HEK293 (cell line): ENCODE data around the gene MAEA.

Experiments
- CTCF ChIA-PET: fragments of 350-600 bp; formaldehyde crosslinking; extraction: SDS; loops from one replicate; lab custom pipeline; 2021; ENCODE audit warnings: antibody characterized with exemption; lab: Yijun Ruan, JAX
- POLR2A ChIA-PET: fragments of 300-600 bp; formaldehyde crosslinking; extraction: SDS; loops from one replicate; lab custom pipeline; 2020; ENCODE audit warnings: antibody characterized with exemption, inconsistent platforms; lab: Yijun Ruan, JAX
- H3K27ac ChIP-seq: fragments of 200-500 bp; sonication (Bioruptor generic); 2 replicates; pipeline ENCODE4 v1.5.1; 2014; ENCODE audit warnings: low read depth, low read length, control low read depth, inconsistent platforms; ENCODE audit errors: extremely low read depth
- H3K36me3 ChIP-seq, 2 experiments: fragments of 200-500 bp in 1 of 2; sonication (Bioruptor generic) in 1 of 2; 1 replicate in 1 of 2; 2 replicates in 1 of 2; pipeline ENCODE4 v1.5.1; 2014 to 2017; ENCODE audit warnings: inconsistent platforms in 2 of 2, low read length in 2 of 2; ENCODE audit not compliant: control insufficient read depth in 2 of 2, insufficient read depth in 1 of 2
- H3K4me1 ChIP-seq: fragments of 200-500 bp; sonication (Bioruptor generic); 2 replicates; pipeline ENCODE4 v1.5.1; 2014; ENCODE audit warnings: mild to moderate bottlenecking, low read length, inconsistent platforms; ENCODE audit not compliant: control insufficient read depth, insufficient read depth
- H3K4me3 ChIP-seq: 2 replicates; pipeline ENCODE4 v1.5.1; 2011; ENCODE audit warnings: low read depth, mild to moderate bottlenecking, control low read depth, low read length, moderate library complexity
- H3K9me3 ChIP-seq: fragments of 200-500 bp; sonication (Bioruptor generic); 2 replicates; pipeline ENCODE4 v1.5.1; 2014; ENCODE audit warnings: low read depth, low read length, inconsistent platforms; ENCODE audit not compliant: control insufficient read depth, insufficient read depth
- EGR2 ChIP-seq: fragments of 450-650 bp; formaldehyde crosslinking; IDR thresholded peaks from 2 replicates; pipeline ENCODE4 v1.5.1; 2016; ENCODE audit warnings: low read depth, missing biosample characterization, missing genetic modification characterization
- KLF8 ChIP-seq: fragments of 450-650 bp; formaldehyde crosslinking; IDR thresholded peaks from 2 replicates; pipeline ENCODE4 v1.5.1; 2016; ENCODE audit warnings: missing biosample characterization, missing genetic modification characterization
- YY1 ChIP-seq: fragments of 450-650 bp; formaldehyde crosslinking; IDR thresholded peaks from 2 replicates; pipeline ENCODE4 v1.5.1; 2018; ENCODE audit warnings: missing biosample characterization, missing genetic modification characterization
- ZBTB8A ChIP-seq: fragments of 450-650 bp; formaldehyde crosslinking; IDR thresholded peaks from 2 replicates; pipeline ENCODE4 v1.5.1; 2016; ENCODE audit warnings: missing biosample characterization, missing genetic modification characterization
- ZNF302 ChIP-seq: fragments of 450-650 bp; formaldehyde crosslinking; IDR thresholded peaks from 2 replicates; pipeline ENCODE4 v1.5.1; 2016; ENCODE audit warnings: missing biosample characterization, missing genetic modification characterization, low read depth
- ZNF335 ChIP-seq: fragments of 450-650 bp; formaldehyde crosslinking; conservative IDR thresholded peaks from 2 replicates; pipeline ENCODE4 v1.5.1; 2016; ENCODE audit warnings: missing biosample characterization, missing genetic modification characterization
- ZNF629 ChIP-seq: fragments of 450-650 bp; formaldehyde crosslinking; IDR thresholded peaks from 2 replicates; pipeline ENCODE4 v1.5.1; 2017; ENCODE audit warnings: missing biosample characterization, missing genetic modification characterization
- ZNF843 ChIP-seq: fragments of 450-650 bp; formaldehyde crosslinking; IDR thresholded peaks from 2 replicates; pipeline ENCODE4 v1.5.1; 2016; ENCODE audit warnings: missing biosample characterization, missing genetic modification characterization
- TF ChIP-seq, protein P1 (sequence below): fragments of 450-650 bp; formaldehyde crosslinking; IDR thresholded peaks from 2 replicates; pipeline ENCODE4 v1.5.1; 2017; ENCODE audit warnings: missing biosample characterization, missing genetic modification characterization
- TF ChIP-seq, protein P2 (sequence below): fragments of 450-650 bp; formaldehyde crosslinking; optimal IDR thresholded peaks from 2 replicates; pipeline ENCODE3; 2016; ENCODE audit warnings: missing biosample characterization, mild to moderate bottlenecking, missing genetic modification characterization
- TF ChIP-seq, protein P3 (sequence below): fragments of 450-650 bp; formaldehyde crosslinking; IDR thresholded peaks from 2 replicates; pipeline ENCODE4 v1.5.1; 2016; ENCODE audit warnings: missing biosample characterization, missing genetic modification characterization
- TF ChIP-seq, protein P4 (sequence below): fragments of 450-650 bp; formaldehyde crosslinking; IDR thresholded peaks from 2 replicates; pipeline ENCODE4 v1.5.1; 2016; ENCODE audit warnings: missing biosample characterization, missing genetic modification characterization
- TF ChIP-seq, protein P5 (sequence below): fragments of 450-650 bp; formaldehyde crosslinking; IDR thresholded peaks from 2 replicates; pipeline ENCODE4 v1.5.1; 2016; ENCODE audit warnings: missing biosample characterization, missing genetic modification characterization

The MAEA gene

DNA sequence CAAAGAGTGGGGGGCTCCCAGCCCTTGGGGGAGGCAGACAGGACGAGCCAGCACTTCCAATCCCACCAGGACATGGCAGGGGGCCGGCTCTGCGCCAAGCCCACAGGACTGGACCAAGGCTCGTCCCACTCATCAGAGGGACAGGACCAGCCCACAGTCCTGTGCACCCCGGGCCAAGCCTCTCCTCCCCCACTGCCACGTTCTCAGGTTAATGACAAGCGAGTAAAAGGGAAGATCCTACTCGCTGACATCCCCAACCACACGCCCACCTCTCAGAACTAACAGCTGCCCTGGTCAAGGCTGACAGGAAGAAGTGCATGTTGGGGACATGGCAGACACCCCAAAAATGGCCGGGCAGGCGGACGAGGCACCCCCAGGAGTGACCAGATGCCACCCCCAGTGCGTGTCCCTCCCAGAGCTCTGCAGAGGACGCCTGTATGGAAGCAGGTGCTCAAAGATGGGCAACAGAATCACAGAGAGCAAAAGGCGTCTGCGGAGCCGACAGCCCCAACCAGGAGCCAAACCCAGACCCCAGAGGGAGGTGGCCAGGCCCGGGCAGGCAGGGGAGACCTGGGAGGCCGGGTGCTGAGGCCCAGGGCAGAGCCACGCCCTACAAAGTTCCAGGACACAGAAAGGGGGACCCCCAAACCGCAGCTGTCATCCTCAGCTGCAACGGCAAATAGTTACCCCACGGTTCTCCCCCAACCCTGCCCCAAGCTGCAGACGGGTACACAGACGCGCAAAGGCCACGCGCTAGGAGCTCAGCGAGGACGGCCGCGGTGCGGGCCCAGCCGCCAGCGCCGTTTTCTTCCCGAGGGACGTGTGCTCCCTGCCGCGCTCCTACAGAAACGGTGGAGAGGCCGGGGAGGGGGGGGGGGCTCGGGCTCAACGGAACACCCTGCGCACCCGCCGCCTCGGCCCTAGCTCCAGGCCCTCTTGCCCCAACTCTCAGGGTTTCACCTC, 42.5 kb upstream of the MAEA start (continued):
- TF ChIP-seq, protein P1, sequence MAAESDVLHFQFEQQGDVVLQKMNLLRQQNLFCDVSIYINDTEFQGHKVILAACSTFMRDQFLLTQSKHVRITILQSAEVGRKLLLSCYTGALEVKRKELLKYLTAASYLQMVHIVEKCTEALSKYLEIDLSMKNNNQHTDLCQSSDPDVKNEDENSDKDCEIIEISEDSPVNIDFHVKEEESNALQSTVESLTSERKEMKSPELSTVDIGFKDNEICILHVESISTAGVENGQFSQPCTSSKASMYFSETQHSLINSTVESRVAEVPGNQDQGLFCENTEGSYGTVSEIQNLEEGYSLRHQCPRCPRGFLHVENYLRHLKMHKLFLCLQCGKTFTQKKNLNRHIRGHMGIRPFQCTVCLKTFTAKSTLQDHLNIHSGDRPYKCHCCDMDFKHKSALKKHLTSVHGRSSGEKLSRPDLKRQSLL: no peak

DNA sequence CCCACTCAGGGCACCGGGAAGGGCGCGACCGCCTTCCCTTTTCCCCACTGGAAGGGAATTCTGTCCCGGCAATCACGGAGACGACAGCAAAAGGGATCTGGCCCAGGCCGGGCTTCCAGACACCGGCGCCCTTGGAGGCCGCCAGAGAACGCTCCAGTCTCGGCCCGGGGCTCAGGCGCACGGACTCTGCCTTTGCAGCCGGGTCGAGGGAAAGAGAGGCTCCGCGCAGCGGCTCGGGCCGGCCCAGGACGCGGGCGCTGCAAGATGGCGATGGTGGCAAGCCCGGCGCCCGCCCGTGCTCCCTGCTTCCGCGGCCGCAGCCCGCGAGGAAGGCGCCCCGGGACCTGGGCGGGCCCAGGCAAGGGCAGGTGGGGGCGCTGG, 41.8 kb upstream of the MAEA start:
- peak overlapping the region; percentile 93 for H3K27ac ChIP-seq
- TF ChIP-seq ZNF843 (tag by site-specific recombination) (no peak), ZNF302 (tag by site-specific recombination) (no peak), ZBTB8A (peak; percentile 49; the same call in 1 of the 2 replicates), KLF8 (tag by site-specific recombination) (no peak), ZNF335 (tag by site-specific recombination) (peak; percentile 84), YY1 (tag by site-specific recombination) (peak; percentile 33; the same call in 1 of the 2 replicates), ZNF629 (tag by site-specific recombination) (no peak), EGR2 (tag by site-specific recombination) (no peak)
- TF ChIP-seq, protein P2, sequence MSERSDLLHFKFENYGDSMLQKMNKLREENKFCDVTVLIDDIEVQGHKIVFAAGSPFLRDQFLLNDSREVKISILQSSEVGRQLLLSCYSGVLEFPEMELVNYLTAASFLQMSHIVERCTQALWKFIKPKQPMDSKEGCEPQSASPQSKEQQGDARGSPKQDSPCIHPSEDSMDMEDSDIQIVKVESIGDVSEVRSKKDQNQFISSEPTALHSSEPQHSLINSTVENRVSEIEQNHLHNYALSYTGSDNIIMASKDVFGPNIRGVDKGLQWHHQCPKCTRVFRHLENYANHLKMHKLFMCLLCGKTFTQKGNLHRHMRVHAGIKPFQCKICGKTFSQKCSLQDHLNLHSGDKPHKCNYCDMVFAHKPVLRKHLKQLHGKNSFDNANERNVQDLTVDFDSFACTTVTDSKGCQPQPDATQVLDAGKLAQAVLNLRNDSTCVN: peak; percentile 55
- TF ChIP-seq, protein P3, sequence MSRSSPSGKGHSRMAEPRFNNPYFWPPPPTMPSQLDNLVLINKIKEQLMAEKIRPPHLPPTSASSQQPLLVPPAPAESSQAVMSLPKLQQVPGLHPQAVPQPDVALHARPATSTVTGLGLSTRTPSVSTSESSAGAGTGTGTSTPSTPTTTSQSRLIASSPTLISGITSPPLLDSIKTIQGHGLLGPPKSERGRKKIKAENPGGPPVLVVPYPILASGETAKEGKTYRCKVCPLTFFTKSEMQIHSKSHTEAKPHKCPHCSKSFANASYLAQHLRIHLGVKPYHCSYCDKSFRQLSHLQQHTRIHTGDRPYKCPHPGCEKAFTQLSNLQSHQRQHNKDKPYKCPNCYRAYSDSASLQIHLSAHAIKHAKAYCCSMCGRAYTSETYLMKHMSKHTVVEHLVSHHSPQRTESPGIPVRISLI: no peak
- TF ChIP-seq, protein P4, sequence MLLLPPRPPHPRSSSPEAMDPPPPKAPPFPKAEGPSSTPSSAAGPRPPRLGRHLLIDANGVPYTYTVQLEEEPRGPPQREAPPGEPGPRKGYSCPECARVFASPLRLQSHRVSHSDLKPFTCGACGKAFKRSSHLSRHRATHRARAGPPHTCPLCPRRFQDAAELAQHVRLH (tag by site-specific recombination): no peak
- TF ChIP-seq, protein P5, sequence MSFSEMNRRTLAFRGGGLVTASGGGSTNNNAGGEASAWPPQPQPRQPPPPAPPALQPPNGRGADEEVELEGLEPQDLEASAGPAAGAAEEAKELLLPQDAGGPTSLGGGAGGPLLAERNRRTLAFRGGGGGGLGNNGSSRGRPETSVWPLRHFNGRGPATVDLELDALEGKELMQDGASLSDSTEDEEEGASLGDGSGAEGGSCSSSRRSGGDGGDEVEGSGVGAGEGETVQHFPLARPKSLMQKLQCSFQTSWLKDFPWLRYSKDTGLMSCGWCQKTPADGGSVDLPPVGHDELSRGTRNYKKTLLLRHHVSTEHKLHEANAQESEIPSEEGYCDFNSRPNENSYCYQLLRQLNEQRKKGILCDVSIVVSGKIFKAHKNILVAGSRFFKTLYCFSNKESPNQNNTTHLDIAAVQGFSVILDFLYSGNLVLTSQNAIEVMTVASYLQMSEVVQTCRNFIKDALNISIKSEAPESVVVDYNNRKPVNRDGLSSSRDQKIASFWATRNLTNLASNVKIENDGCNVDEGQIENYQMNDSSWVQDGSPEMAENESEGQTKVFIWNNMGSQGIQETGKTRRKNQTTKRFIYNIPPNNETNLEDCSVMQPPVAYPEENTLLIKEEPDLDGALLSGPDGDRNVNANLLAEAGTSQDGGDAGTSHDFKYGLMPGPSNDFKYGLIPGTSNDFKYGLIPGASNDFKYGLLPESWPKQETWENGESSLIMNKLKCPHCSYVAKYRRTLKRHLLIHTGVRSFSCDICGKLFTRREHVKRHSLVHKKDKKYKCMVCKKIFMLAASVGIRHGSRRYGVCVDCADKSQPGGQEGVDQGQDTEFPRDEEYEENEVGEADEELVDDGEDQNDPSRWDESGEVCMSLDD (tag by site-specific recombination): 0 out of 2 replicates have a peak, but pooled peaks have one; percentile 7
- H3K4me1 ChIP-seq: no peaks in the 10 kb centered on the region; the same call in 1 of the 2 replicates
- peaks cover 0 to 29% of the 10 kb centered on the region in 2 experiments; a peak in 1 of 3 replicates for H3K36me3 ChIP-seq
- no peaks in the 10 kb centered on the region for H3K9me3 ChIP-seq
- POLR2A ChIA-PET: interaction anchor here (2.5 to 4.6 kb wide), 2 partner anchors 42 to 98 kb away, joined by 9 to 41 read pairs; partner anchors contain the start of genes MAEA and UVSSA
- CTCF ChIA-PET: interaction anchor here (0.6 kb wide), 1 partner anchor 21 kb away, joined by 3 read pairs; no protein-coding TSS in a partner anchor
- H3K4me3 ChIP-seq: peak overlapping the region; percentile 67
